ENCODE results near the gene ARHGAP23. TPM values are rescaled to one million over a fixed set of nuclear protein-coding genes. Genes with fewer than 3 reads are reported as not detected.

The ARHGAP23 gene
- total and polyA plus RNA-seq, 2 donors (not counting 3 experiments of a cell fraction or from before 2014, with no cell fraction given) = 25.4 to 190 TPM

GRCh38 chr17:38459567-38459966, 31.3 kb downstream of the ARHGAP23 start:
- ChIA-PET CTCF (interaction anchor here (0.9 to 1.1 kb wide), 2 partner anchors 16 to 31 kb away, joined by 3 read pairs; partner anchors contain the start of gene ARHGAP23), POLR2A (no interaction called here)
- Histone ChIP-seq H2AFZ (ENCODE audit: low read depth, low read length) (no peak overlapping the region), H3K27me3 (ENCODE audit: control insufficient read depth in 2 of 2, insufficient read depth in 2 of 2, low read length in 2 of 2) (no peaks in the 10 kb centered on the region), H3K4me1 (ENCODE audit: control insufficient read depth, extremely low read depth, insufficient read depth, low read length) (peaks cover 29% of the 10 kb centered on the region), H3K27ac (ENCODE audit: insufficient read depth, low read depth, low read length) (no peak overlapping the region), H3K36me3 (ENCODE audit: control insufficient read depth in 2 of 2, extremely low read depth in 1 of 2, insufficient read depth in 2 of 2, low read length in 2 of 2) (peaks cover 21 to 52% of the 10 kb centered on the region in 2 experiments), H3K9me3 (replicated peaks; ENCODE audit: control insufficient read depth, insufficient read depth, low read length) (no peaks in the 10 kb centered on the region), H3K79me2 (ENCODE audit: control insufficient read depth, insufficient read depth, low read length) (peaks cover 82% of the 10 kb centered on the region), H3K4me2 (ENCODE audit: insufficient read depth, low read length) (no peak overlapping the region), H3K9me1 (replicated peaks; ENCODE audit: control insufficient read depth, extremely low read depth, insufficient read depth, low read length) (no peaks in the 10 kb centered on the region), H3K4me3 (replicated peaks in 1 of 3; ENCODE audit: insufficient read depth in 1 of 3, low read depth in 1 of 3, low read length in 3 of 3) (no peak overlapping the region), H4K20me1 (replicated peaks; ENCODE audit: control insufficient read depth, extremely low read depth, insufficient read depth, low read length) (no peaks in the 10 kb centered on the region), H3K9ac (replicated peaks; ENCODE audit: extremely low read depth, insufficient read depth, low read length) (no peak overlapping the region)
- DNase-seq (ENCODE audit: low read depth, low spot score) (no peak), FAIRE-seq (no peak)
- dilution Hi-C loops (cut with MboI; ENCODE audit: extremely low pct_ligation_motif_present, low sequenced_read_pairs) (no loop called here), intact Hi-C loops (cut with micrococcal nuclease) (no loop called here)
- BruUV-seq (replicated peaks) = no TSS peak
- no peak for TF ChIP-seq MYC (IDR thresholded peaks at IDR 0.05; ENCODE audit: low read depth, low read length)
- TF ChIP-seq MAX (IDR thresholded peaks at IDR 0.05; ENCODE audit: insufficient read depth, insufficient read length) = no peak
- TF ChIP-seq EZH2 (IDR thresholded peaks at IDR 0.05; ENCODE audit: borderline replicate concordance, low read depth, low read length, severe bottlenecking) = no peak
- no peak for TF ChIP-seq CTCF (IDR thresholded peaks at IDR 0.05; ENCODE audit: extremely low read depth in 1 of 2, insufficient read depth in 1 of 2, low read depth in 1 of 2, low read length in 2 of 2)
- TF ChIP-seq JUN (IDR thresholded peaks at IDR 0.05; ENCODE audit: borderline replicate concordance, insufficient read depth, insufficient read length, low read depth) = no peak
- TF ChIP-seq POLR2A (IDR thresholded peaks at IDR 0.05; ENCODE audit: low read depth, low read length) = no peak
- TF ChIP-seq POLR2AphosphoS5 (IDR thresholded peaks at IDR 0.05; ENCODE audit: insufficient read depth, low read depth, low read length) = no peak
- TF ChIP-seq FOS (IDR thresholded peaks at IDR 0.05; ENCODE audit: borderline replicate concordance, insufficient read depth, low read length) = no peak
- no peak for TF ChIP-seq GATA2 (IDR thresholded peaks at IDR 0.05; ENCODE audit: insufficient read depth, insufficient read length, low read depth, low read length)
